HG02571 (cell line): ENCODE results near the gene EPS8.

ENCODE experiments used
- ATAC-seq: cut with Tn5 transposase; IDR thresholded peaks from one replicate; pipeline ENCODE4 v1.9.1; 2021; ENCODE audit warnings: mild to moderate bottlenecking, moderate library complexity; ENCODE audit not compliant: unreplicated experiment

EPS8 gene

GRCh38 chr12:15800278-15800677 lies 11.1 kb upstream of the EPS8 start:
- ATAC-seq, result no peak

GRCh38 chr12:15797818-15798217 lies 8.6 kb upstream of the EPS8 start:
- ATAC-seq, result no peak

- ATAC-seq, result no peak
These were observed 7.4 kb upstream of the EPS8 start for GRCh38 chr12:15796493-15797141.

- no peak for ATAC-seq
These were observed 5.6 kb upstream of the EPS8 start for GRCh38 chr12:15794836-15795235.

GRCh38 chr12:15794196-15794595 lies 5.0 kb upstream of the EPS8 start:
- ATAC-seq, result no peak

GRCh38 chr12:15788233-15789219 lies 662 bp downstream of the EPS8 start:
- ATAC-seq, result peak; percentile 44

DNA sequence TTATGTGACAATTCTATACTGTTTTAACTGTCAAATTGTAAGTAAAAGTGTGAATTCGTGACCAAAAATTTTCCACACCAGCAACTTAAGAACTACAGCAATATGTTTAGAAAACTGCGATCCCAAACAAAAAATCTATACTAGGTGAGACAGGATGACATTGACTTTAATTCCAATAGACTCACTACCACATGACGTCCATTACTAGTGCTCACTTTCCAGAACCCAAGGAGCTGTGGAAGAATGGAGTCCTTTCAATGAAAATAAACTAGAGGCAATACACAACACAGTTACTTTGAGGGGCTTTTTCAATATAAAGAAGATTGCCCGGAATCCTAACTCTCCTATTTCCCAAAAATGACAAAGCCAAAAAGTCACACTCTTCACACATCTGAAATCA lies 1.4 kb downstream of the EPS8 start:
- ATAC-seq, result no peak

DNA sequence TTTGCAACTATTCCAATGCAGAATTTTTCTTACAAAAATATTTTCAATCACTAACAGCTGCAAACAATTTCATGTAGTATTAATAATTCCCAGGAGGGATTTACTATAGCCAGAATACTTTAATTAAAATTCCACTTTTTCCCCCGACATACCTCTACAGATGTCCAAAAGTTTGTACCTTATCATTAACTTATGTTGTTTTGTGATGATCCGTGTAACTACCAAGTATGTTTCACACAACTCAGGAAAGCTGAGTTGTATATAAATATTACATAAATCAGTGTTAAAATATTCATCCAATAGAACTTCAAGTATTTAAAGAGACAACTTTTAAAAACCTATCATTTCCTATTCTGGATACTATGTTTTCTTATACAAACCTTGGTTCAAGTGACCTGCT lies 2.4 kb downstream of the EPS8 start:
- ATAC-seq, result no peak

- no peak for ATAC-seq
These were observed 5.9 kb downstream of the EPS8 start for GRCh38 chr12:15783288-15783687.

DNA sequence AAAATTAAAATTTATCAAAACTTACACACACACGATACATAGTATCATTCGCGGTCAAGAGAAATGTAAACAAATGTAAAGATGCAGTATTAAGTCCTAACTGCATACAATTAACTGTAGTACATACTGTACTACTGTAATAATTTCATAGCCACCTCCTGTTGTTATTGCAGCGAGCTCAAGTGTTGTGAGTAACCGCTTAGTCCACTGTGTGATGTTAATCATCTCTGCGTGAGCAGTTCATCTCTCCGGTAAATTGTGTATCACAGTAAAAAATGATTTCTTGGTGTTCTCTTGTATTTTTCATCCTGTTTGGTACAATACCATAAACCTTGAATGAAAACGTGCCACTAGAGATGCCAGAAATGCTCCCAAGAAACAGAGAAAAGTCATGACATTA lies 6.5 kb downstream of the EPS8 start:
- no peak for ATAC-seq

DNA sequence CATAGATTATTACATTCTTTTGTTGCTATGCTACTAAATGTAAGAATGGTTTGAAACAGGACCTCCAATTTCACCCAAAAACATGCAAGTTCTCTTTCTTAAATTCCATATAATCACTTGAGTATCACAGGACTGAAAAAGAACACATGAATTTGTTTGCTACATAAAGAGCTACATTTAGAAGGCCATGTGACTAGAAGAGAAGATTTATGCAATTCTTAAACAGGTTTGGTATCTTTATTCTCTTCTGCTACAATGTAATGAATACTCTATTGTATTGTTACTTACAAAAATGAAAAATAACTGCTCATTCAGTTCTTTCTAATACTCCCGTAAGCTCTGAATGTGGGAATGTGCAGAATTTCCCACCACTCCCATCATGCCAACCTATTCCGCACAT lies 9.3 kb downstream of the EPS8 start:
- no peak for ATAC-seq

DNA sequence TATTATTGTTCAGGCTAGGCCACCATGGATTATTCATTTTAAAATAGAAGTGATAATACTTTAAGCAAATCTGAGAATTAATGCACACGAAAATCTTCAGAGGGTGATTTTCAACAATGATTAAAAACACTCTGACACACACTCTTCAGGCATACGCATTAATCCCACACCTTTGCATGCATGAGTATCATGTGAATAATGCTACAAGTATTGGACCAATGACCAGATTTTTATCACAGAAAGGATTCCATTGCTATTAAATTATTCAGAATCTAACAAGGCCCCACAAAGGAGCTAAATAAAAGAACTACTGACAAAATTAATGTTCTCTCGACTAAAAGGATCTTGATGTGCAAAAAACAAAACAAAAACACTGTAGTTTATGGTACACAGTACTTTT lies 11.1 kb downstream of the EPS8 start:
- no peak for ATAC-seq

DNA sequence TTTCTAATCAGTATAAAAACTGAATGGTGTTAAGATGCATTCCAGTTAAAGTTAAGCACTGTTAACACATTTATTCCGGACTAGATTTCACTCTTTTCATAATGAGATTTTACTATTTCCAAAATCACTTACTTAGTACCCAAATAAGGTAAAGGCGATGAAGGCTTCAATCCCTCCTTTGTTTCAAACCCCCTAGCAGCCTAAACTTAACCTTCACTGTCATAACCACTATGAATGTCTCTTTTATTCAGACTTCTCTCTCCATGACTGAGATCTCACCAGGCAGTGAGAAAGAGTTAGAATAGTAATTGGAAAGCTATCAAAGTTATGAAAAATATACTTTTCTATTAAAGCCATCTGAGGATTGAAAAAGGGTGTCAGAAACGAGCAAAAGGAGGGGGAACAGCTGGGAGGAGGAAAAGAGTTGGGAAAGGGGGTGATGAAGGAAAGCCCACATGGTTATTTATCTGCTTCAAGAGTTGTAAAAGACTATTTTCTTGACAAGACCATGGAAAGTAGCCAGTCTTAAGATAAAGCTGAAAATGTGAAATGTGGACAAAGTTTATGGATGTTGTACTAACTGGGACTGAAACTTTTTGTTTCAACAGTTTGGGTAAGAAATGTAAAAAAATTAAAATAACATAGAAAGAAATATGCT lies 11.7 kb downstream of the EPS8 start:
- ATAC-seq, result no peak

DNA sequence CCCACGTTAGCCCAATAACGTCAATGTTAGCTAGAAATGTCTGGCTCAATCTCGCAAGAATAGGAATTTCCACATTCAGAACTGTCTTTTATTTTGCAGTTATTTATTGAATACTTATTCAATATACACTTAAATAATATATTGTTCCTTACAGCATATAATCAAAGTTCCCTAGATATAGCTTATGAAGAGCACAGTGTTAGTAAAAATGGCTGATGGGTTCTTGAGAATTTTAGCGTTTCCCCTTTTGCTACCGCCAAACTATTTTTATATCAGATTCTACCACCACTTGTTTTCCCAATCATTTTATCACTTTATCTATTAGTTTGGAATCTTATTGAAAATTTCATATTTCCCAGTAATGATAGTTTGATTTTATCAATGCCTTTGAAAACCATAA lies 12.7 kb downstream of the EPS8 start:
- ATAC-seq, result no peak

- no peak for ATAC-seq
These were observed 14.4 kb downstream of the EPS8 start for GRCh38 chr12:15774819-15775218.

DNA sequence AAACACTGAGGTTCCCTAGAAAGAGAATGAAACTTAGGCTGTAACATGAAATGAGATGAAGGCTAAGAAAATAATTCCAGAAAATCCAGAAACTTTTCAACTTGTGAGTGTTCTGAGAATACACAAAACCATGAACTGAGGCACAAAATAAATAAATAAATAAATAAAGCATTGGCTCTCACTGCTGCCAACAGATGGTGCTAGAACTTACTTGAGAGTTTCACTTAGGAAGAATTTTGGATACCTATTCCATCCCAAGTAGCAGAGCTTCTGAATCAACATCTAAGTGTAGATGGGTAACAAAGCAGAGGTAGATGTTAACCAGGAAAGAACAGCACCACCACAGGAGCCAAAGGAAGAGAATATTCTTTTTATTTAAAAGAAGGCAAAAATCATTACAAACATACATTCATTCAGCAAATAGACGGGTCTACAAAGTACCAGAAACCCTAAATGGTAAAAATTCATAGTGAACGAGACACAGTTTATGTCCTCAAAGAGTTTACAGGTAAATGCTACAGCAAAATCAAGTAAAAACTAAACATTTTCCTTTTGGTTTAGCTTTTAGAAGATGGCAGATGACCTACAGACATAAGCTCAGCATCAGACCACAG lies 16.7 kb downstream of the EPS8 start:
- no peak for ATAC-seq

DNA sequence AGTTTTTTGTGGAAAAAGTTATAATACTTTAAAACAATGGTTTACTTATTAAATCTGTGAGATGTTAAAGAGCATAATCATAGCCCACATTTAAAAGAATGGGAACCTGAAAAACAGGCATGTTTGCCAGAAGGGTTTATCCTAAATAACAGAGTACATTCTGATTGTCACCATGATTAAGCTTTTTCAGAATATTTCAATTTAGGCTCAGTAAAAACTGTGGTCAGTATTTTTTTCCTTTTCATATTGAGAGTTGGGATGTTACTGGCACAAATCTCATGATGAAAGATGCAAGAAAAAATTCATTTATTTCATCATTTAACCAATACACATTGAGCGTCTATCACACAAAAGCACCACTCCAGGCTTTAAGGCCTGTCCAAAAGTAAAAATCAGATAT lies 18.6 kb downstream of the EPS8 start:
- no peak for ATAC-seq

DNA sequence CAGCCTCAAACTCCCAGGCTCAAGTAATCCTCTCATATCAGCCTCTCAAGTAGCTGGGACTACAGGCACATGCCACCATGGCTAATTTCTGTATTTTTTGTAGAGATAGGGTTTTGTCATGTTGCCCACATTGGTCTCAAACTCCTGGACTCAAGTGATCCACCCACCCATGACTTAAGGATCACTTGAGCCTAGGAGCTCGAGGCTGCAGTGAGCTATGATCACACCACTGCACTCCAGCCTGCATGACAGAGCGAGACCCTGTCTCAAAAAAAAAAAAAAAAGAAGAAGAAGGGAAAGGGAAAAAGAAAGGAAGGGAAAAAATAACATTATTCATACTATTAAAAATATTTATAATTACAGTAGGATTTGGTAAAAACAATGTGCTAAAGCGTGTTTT lies 19.2 kb downstream of the EPS8 start:
- ATAC-seq, result no peak

DNA sequence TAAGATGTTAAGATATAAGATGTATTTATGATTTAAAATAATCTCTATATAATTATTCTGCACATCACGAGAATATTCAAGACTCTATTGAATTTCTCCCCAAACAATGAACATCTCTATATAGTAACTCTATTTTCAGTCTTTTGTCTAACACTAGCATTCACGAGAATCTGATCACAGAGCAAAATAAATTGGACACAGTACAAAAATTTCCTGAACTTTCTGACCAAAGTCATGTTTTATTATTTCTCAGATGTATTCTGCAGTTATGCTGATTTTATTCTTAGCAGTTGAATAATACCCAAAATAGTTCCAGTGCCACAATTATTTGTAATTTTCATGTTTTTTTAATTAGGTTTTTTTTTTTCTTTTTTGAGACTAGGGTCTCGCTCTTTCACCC lies 19.6 kb downstream of the EPS8 start:
- ATAC-seq, result no peak

GRCh38 chr12:15767301-15767700 lies 21.9 kb downstream of the EPS8 start:
- ATAC-seq, result no peak

GRCh38 chr12:15763328-15763727 lies 25.9 kb downstream of the EPS8 start:
- ATAC-seq, result no peak
